ENCODE results near the gene MACROD1. TPM values are rescaled to one million over a fixed set of nuclear protein-coding genes. Genes with fewer than 3 reads are reported as not detected.
A peak's percentile ranks its signal among the peaks of the same experiment; 100 is the strongest.

Gene MACROD1
- total RNA-seq, 1 donor from 2014 or later = 26.5 TPM

- no peak for TF ChIP-seq CTCF (IDR thresholded peaks at IDR 0.05)
- DNase-seq (ENCODE audit: low spot score in 2 of 2) = no peak
- H3K4me3 ChIP-seq = no peak overlapping the region
- peaks cover 9% of the 10 kb centered on the region in 2 donors for H3K4me1 ChIP-seq
- intact Hi-C loops (cut with DNase I) = no loop called here
- H3K36me3 ChIP-seq = no peaks in the 10 kb centered on the region
- no peaks in the 10 kb centered on the region for H3K9me3 ChIP-seq
- H3K27me3 ChIP-seq = no peaks in the 10 kb centered on the region
- H3K27ac ChIP-seq = no peak overlapping the region
These were observed 4.9 kb downstream of the MACROD1 start for GRCh38 chr11:64161037-64161436.

- TF ChIP-seq CTCF (IDR thresholded peaks at IDR 0.05) = no peak
- intact Hi-C loops (cut with DNase I) = no loop called here
- Histone ChIP-seq H3K36me3 (no peaks in the 10 kb centered on the region), H3K27ac (no peak overlapping the region), H3K4me1 (no peaks in the 10 kb centered on the region), H3K9me3 (no peaks in the 10 kb centered on the region), H3K27me3 (no peaks in the 10 kb centered on the region), H3K4me3 (no peak overlapping the region)
- no peak for DNase-seq (ENCODE audit: low spot score in 2 of 2)
These were observed 8.1 kb downstream of the MACROD1 start for GRCh38 chr11:64157631-64158394.

- H3K4me3 ChIP-seq = no peak overlapping the region
- DNase-seq (ENCODE audit: low spot score in 2 of 2) = no peak
- intact Hi-C loops (cut with DNase I) = no loop called here
- H3K4me1 ChIP-seq = no peaks in the 10 kb centered on the region
- TF ChIP-seq CTCF (IDR thresholded peaks at IDR 0.05) = no peak
- H3K27ac ChIP-seq = no peak overlapping the region
- H3K9me3 ChIP-seq = no peaks in the 10 kb centered on the region
- no peaks in the 10 kb centered on the region for H3K36me3 ChIP-seq
- H3K27me3 ChIP-seq = no peaks in the 10 kb centered on the region
These were observed 9.5 kb downstream of the MACROD1 start for GRCh38 chr11:64156235-64157011.

GRCh38 chr11:64153812-64154211, 12.1 kb downstream of the MACROD1 start:
- Histone ChIP-seq H3K4me1 (no peaks in the 10 kb centered on the region), H3K27me3 (no peaks in the 10 kb centered on the region), H3K4me3 (no peak overlapping the region), H3K36me3 (no peaks in the 10 kb centered on the region), H3K27ac (no peak overlapping the region), H3K9me3 (no peaks in the 10 kb centered on the region)
- intact Hi-C loops (cut with DNase I) = loop anchor here (1.0 kb wide), 1 partner anchor 154 kb away; no protein-coding TSS in a partner anchor
- no peak for TF ChIP-seq CTCF (IDR thresholded peaks at IDR 0.05)
- DNase-seq (ENCODE audit: low spot score in 2 of 2) = no peak

GRCh38 chr11:64152841-64153691, 12.8 kb downstream of the MACROD1 start:
- peaks cover 0 to 3% of the 10 kb centered on the region in 2 donors for H3K4me1 ChIP-seq
- H3K27ac ChIP-seq = no peak overlapping the region
- peak in 1 of 2 donors; percentile 75 for DNase-seq (ENCODE audit: low spot score in 2 of 2)
- H3K4me3 ChIP-seq = no peak overlapping the region
- peak; percentile 87 to 100 (median 100) for TF ChIP-seq CTCF (IDR thresholded peaks at IDR 0.05)
- intact Hi-C loops (cut with DNase I) = loop anchor here (1.0 kb wide), 1 partner anchor 153 kb away; no protein-coding TSS in a partner anchor
- H3K27me3 ChIP-seq = no peaks in the 10 kb centered on the region
- H3K36me3 ChIP-seq = no peaks in the 10 kb centered on the region
- no peaks in the 10 kb centered on the region for H3K9me3 ChIP-seq

Data from ascending aorta (tissue), 2 donors.